Mucosa of descending colon (tissue), 3 donors: Measurements from ENCODE around the gene PARP8. TPM values are rescaled to one million over a fixed set of nuclear protein-coding genes. Genes with fewer than 3 reads are reported as not detected.

Source experiments
- ATAC-seq: fragments of 200-7000 bp; cut with Tn5 transposase; one replicate; pipeline ENCODE4 v1.9.1; 2020; ENCODE audit warnings: mild to moderate bottlenecking, moderate library complexity
- DNase-seq, 3 donors: peaks; one replicate each; pipeline ENCODE4 v3.0.0-alpha.2; 2020
- H3K36me3 ChIP-seq: fragments of 200-600 bp; one replicate; pipeline ENCODE4 v1.8.0; 2021; ENCODE audit warnings: low read depth, mild to moderate bottlenecking
- H3K4me1 ChIP-seq: fragments of 200-600 bp; one replicate; pipeline ENCODE4 v1.8.0; 2021; ENCODE audit warnings: low read depth, mild to moderate bottlenecking
- H3K4me3 ChIP-seq: fragments of 200-600 bp; one replicate; pipeline ENCODE4 v1.8.0; 2021; ENCODE audit warnings: mild to moderate bottlenecking
- H3K9me3 ChIP-seq: fragments of 200-600 bp; one replicate; pipeline ENCODE4 v1.8.0; 2021; ENCODE audit warnings: mild to moderate bottlenecking
- CTCF ChIP-seq: fragments of 200-600 bp; IDR thresholded peaks from one replicate; pipeline ENCODE4 v1.8.0; 2022; ENCODE audit warnings: antibody characterized with exemption, mild to moderate bottlenecking
- intact Hi-C, 2 donors: fragments of 100-400 bp; cut with DNase I in 1 of 2; cut with micrococcal nuclease in 1 of 2; formaldehyde crosslinking; loops; one replicate each; pipeline versions ENCODE4 v1.11.0 to v1.11.1; 2022; cut with DNase I, micrococcal nuclease
- total RNA-seq, 3 donors: library from RNA; stranded (reverse); fragmentation: NEBNext Ultra II Directional in 2 of 3; extraction: Animal tissue kit (Norgen Biotek cat#: 25700) in 2 of 3; gene quantifications; one replicate each; pipeline versions ENCODE4 v1.2.1 to v1.2.4, GENCODE V29; 2021 to 2023
- donor health status: DM: no; HTN: no; CAD: no; lungs with moderate emphysema.
- donor health status: DM: no; HTN: no; CAD: no.
- donor health status: DM: no; HTN: yes; CAD: no.

The PARP8 gene
- total RNA-seq, 3 donors from 2014 or later: 7.4 to 29.3 (median 20.1) TPM

GRCh38 chr5:50849554-50849953 lies 183.1 kb downstream of the PARP8 start:
- Histone ChIP-seq H3K36me3 (no peaks in the 10 kb centered on the region), H3K4me1 (no peaks in the 10 kb centered on the region), H3K4me3 (no peak overlapping the region), H3K9me3 (no peaks in the 10 kb centered on the region)
- DNase-seq (no peak), ATAC-seq (peak; percentile 38)
- intact Hi-C loops: no loop called here
- TF ChIP-seq CTCF: no peak

- DNase-seq (peak in 2 of 3 donors; percentile 12 to 18), ATAC-seq (peak; percentile 68)
- intact Hi-C loops: no loop called here
- Histone ChIP-seq H3K4me1 (no peaks in the 10 kb centered on the region), H3K9me3 (no peaks in the 10 kb centered on the region), H3K36me3 (no peaks in the 10 kb centered on the region), H3K4me3 (no peak overlapping the region)
- no peak for TF ChIP-seq CTCF
Measured at GRCh38 chr5:50853151-50853550, 186.7 kb downstream of the PARP8 start.

GRCh38 chr5:50854082-50854481 lies 187.6 kb downstream of the PARP8 start:
- intact Hi-C loops: no loop called here
- no peak for TF ChIP-seq CTCF

GRCh38 chr5:50855001-50855400 lies 188.6 kb downstream of the PARP8 start:
- no peaks in the 10 kb centered on the region for H3K9me3 ChIP-seq
- no peaks in the 10 kb centered on the region for H3K4me1 ChIP-seq
- intact Hi-C loops: no loop called here
- ATAC-seq (no peak), DNase-seq (no peak)
- no peak overlapping the region for H3K4me3 ChIP-seq
- TF ChIP-seq CTCF: no peak
- no peaks in the 10 kb centered on the region for H3K36me3 ChIP-seq

More at GRCh38 chr5:50854082-50854481, 187.6 kb downstream of the PARP8 start:
- DNase-seq (no peak), ATAC-seq (no peak)
- no peaks in the 10 kb centered on the region for H3K36me3 ChIP-seq
- H3K9me3 ChIP-seq: no peaks in the 10 kb centered on the region
- no peak overlapping the region for H3K4me3 ChIP-seq
- no peaks in the 10 kb centered on the region for H3K4me1 ChIP-seq

- intact Hi-C loops: no loop called here
- Histone ChIP-seq H3K36me3 (no peaks in the 10 kb centered on the region), H3K4me1 (no peaks in the 10 kb centered on the region), H3K9me3 (no peaks in the 10 kb centered on the region), H3K4me3 (no peak overlapping the region)
- TF ChIP-seq CTCF: no peak
- DNase-seq (no peak), ATAC-seq (peak; percentile 47)
Measured at GRCh38 chr5:50856401-50857119, 190.1 kb downstream of the PARP8 start.
